Astrocyte of the cerebellum (primary cell): ENCODE data around the gene HAPLN3.

Experiments
- DNase-seq: peaks from one replicate; pipeline ENCODE4 v3.0.0-alpha.2; 2011; ENCODE audit warnings: low read depth
- H3K4me3 ChIP-seq: 2 replicates; pipeline ENCODE4 v1.5.1; 2011; ENCODE audit warnings: mild to moderate bottlenecking, low read depth, low read length, moderate library complexity
- CTCF ChIP-seq: IDR thresholded peaks from 2 replicates; pipeline ENCODE4 v1.5.1; 2012; ENCODE audit warnings: low read length, low read depth, moderate library complexity, mild to moderate bottlenecking; ENCODE audit errors: missing control alignments
- in situ Hi-C: cut with HindIII; loops from 2 replicates; pipeline ENCODE4 v1.10.0; 2017; ENCODE audit warnings: low sequenced_read_pairs

Gene HAPLN3

GRCh38 chr15:88894348-88894818, 961 bp downstream of the HAPLN3 start:
- peak overlapping the region; percentile 51 for H3K4me3 ChIP-seq
- in situ Hi-C loops, result no loop called here
- no peak for DNase-seq
- TF ChIP-seq CTCF, result peak; percentile 71

DNA sequence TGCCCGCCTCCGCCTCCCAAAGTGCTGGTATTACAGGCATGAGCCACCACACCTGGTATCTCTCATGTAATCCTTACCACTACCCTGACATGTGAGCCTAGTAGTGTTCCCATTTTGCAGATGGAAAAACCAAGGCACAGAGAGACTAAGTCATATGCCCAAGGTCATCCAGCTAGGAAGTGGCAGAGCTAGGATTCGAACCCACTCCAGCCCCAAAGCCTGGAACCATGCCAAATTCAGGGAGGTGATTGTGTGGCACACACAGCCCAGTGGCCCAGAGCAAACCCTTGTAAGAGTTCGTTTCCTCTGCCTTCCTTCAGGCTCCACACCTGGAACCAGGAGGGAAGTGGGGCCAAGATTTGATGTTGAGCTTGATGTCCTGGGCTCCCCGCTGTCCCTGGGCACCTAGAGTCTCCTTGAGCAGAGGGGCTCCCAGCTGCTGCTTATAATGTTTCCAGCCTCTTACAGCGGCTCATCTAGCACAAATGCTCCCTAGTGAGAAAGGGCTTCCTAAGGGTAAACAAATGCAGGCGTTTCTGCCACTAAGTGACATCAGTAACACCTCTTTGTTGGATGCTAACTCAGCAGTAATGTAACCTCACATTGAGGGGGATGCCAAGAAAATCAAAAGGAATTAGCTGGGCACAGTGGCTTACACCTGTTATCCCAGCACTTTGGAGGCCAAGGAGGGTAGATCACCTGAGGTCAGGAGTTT, 3.6 kb downstream of the HAPLN3 start:
- in situ Hi-C loops, result no loop called here
- H3K4me3 ChIP-seq, result no peak overlapping the region
- no peak for TF ChIP-seq CTCF
- DNase-seq, result no peak

- in situ Hi-C loops, result no loop called here
- DNase-seq, result no peak
- no peak overlapping the region for H3K4me3 ChIP-seq
- no peak for TF ChIP-seq CTCF
Measured at GRCh38 chr15:88890495-88890894, 4.8 kb downstream of the HAPLN3 start.

DNA sequence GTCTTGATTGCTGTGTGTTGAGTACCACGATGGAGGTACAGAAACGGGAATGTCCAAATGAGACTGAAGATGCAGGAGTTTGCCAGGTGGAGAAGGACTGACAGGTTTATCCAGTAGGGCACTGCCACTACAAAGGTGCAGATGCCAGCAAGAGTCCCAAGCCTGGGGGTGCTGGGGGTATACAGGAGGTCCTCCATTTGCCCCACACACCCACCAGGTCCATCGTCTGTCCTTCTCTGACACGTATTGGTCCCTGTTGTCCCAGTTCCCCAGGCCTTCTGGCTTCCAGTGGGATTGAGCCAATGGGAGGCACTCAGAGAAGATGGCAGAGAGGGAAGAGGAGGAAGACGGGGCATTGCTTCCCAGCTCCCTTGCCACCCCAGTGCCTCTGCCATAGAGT, 6.6 kb downstream of the HAPLN3 start:
- in situ Hi-C loops, result no loop called here
- DNase-seq, result no peak
- H3K4me3 ChIP-seq, result no peak overlapping the region
- TF ChIP-seq CTCF, result no peak

DNA sequence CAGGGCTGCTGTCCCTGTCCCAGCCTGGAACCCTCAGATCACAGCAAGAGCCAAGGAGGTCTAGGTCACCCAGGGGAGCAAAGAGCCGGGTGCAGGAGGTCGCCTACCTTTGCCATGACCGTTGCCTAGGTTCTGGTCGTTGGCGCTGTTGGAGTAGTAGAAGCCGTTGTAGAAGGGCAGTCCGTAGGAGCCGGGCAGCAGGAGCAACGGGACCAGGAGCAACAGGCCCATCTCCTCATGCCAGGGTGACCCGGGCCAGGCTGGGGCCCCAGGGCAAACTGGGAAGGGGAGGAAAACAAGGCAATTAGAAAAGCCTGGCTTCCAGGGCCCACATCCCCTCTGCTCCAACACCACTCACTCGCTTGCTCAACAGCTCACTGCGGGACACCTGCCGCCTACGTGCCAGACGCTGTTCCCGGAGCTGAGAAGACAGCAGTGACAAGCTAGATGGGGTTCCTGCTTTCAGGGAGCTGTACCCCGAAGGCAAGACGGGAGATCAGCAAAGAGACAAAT, 8.2 kb downstream of the HAPLN3 start:
- no peak for DNase-seq
- no peak for TF ChIP-seq CTCF
- in situ Hi-C loops, result no loop called here
- H3K4me3 ChIP-seq, result no peak overlapping the region

DNA sequence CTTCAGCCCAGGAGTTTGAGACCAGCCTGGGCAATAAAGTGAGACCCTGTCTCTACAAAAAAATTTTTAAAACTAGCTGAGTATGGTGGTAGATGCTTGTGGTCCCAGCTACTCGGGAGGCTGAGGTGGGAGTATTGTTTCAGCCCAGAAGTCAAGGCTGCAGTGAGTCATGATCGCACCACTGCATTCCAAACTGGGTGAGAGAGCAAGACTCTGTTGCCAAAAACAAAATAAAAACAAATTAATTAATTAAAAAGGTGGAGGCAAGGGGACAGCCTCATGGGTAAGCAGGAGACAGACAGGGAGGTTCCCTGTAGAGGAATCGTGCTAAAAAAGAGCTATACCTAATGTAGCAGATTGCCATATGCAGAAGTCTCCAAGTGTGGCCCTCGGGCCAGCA, 12.6 kb downstream of the HAPLN3 start:
- in situ Hi-C loops, result no loop called here
- peak; percentile 43 for DNase-seq
- no peak for TF ChIP-seq CTCF
- H3K4me3 ChIP-seq, result no peak overlapping the region
